K562 (cell line): ENCODE data around the gene OR7C1. TPM values are rescaled to one million over a fixed set of nuclear protein-coding genes. Genes with fewer than 3 reads are reported as not detected.
A peak's percentile ranks its signal among the peaks of the same experiment; 100 is the strongest.

Experiments
- BRD9 ChIP-seq: fragments of 450-650 bp; IDR thresholded peaks from 2 replicates; pipeline ENCODE4 v1.6.1; 2018; ENCODE audit warnings: low read depth; ENCODE audit not compliant: partially characterized antibody
- CXXC5 ChIP-seq: fragments of 250-450 bp; sonication (Bioruptor Pico); IDR thresholded peaks from 2 replicates; pipeline ENCODE4 v1.8.0; 2022; ENCODE audit warnings: inconsistent platforms, mild to moderate bottlenecking, moderate library complexity
- DACH1 ChIP-seq: fragments of 450-650 bp; IDR thresholded peaks from 2 replicates; pipeline ENCODE4 v1.6.1; 2018; ENCODE audit not compliant: partially characterized antibody
- E2F3 ChIP-seq: fragments of 250-450 bp; sonication (Bioruptor Pico); IDR thresholded peaks from 2 replicates; pipeline ENCODE4 v1.4.0; 2020; ENCODE audit warnings: mild to moderate bottlenecking
- EP300 ChIP-seq: IDR thresholded peaks from 2 replicates; pipeline ENCODE4 v1.6.1; 2012; ENCODE audit warnings: low read length, improper control_type of control experiment
- FOXP1 ChIP-seq: sonication (generic); formaldehyde crosslinking; IDR thresholded peaks from 2 replicates; pipeline ENCODE4 v1.8.0; 2022; ENCODE audit warnings: mild to moderate bottlenecking, missing genetic modification reagents
- GABPB1 ChIP-seq: sonication (generic); formaldehyde crosslinking; IDR thresholded peaks from 2 replicates; pipeline ENCODE4 v1.8.0; 2022; ENCODE audit warnings: mild to moderate bottlenecking, missing genetic modification reagents
- RB1 ChIP-seq: fragments of 450-650 bp; IDR thresholded peaks from 2 replicates; pipeline ENCODE4 v1.6.1; 2017; ENCODE audit warnings: low read depth, mild to moderate bottlenecking
- RCOR1 ChIP-seq, 2 experiments: IDR thresholded peaks; 2 replicates each; pipeline ENCODE4 v1.6.1; 2012; ENCODE audit warnings: low read depth in 2 of 2, low read length in 2 of 2, borderline replicate concordance in 1 of 2, improper control_type of control experiment in 1 of 2
- TBP ChIP-seq: optimal IDR thresholded peaks from 2 replicates; pipeline ENCODE3; 2011; ENCODE audit warnings: low read depth, low read length, improper control_type of control experiment
- ZNF280A ChIP-seq: fragments of 450-650 bp; IDR thresholded peaks from 2 replicates; pipeline ENCODE4 v1.6.1; 2018; ENCODE audit warnings: mild to moderate bottlenecking, low read depth; ENCODE audit not compliant: partially characterized antibody
- polyA plus RNA-seq, 8 experiments: library from polyadenylated mRNA; depleted of rRNA in 4 of 8; stranded (reverse) in 5 of 8; unstranded in 3 of 8; fragments of >200 nt; fragmentation: Nextera tagmentation in 2 of 8; fragmentation: Illumina TruSeq in 1 of 8; extraction: Ambion mirVana in 2 of 8; extraction: Trizol in 1 of 8; gene quantifications; 2 replicates each; pipeline versions ENCODE4 v1.2.1 to v1.2.3, GENCODE V29; 2011 to 2014; ENCODE audit warnings: inconsistent platforms in 1 of 8, missing spikeins in 1 of 8
- total RNA-seq, 7 experiments: library from RNA; depleted of rRNA in 6 of 7; stranded (reverse); fragments of >200 nt in 6 of 7; fragmentation: Illumina TruSeq in 2 of 7; extraction: Trizol in 2 of 7; gene quantifications; 2 replicates each; pipeline versions ENCODE4 v1.2.1 to v1.2.3, GENCODE V29; 2011 to 2021; ENCODE audit warnings: low replicate concordance in 1 of 7
- TF ChIP-seq, protein P1 (sequence below), 2 experiments: fragments of 450-650 bp; formaldehyde crosslinking in 1 of 2; IDR thresholded peaks; 2 replicates each; pipeline versions ENCODE4 v1.4.0 to v1.6.1; 2014 to 2020; ENCODE audit warnings: mild to moderate bottlenecking in 2 of 2, borderline replicate concordance in 1 of 2, low read depth in 1 of 2
- TF ChIP-seq, protein P2 (sequence below): fragments of 250-450 bp; sonication (Bioruptor Pico); IDR thresholded peaks from 2 replicates; pipeline ENCODE4 v1.4.0; 2020

The OR7C1 gene
- total and polyA plus RNA-seq, 9 of the 15 experiments (the other 6 are each of a cell fraction or from before 2014, with no cell fraction given): 0.01 to 0.18 (median 0.10) TPM; not detected in 1

GRCh38 chr19:14786421-14786851, 48.5 kb downstream of the OR7C1 start (continued):
- TF ChIP-seq TBP (no peak), BRD9 (peak; percentile 43), EP300 (no peak), CXXC5 (0 out of 2 replicates have a peak, but pooled peaks have one; percentile 2), RB1 (peak; percentile 52; the same call in 1 of the 2 replicates), E2F3 (no peak), RCOR1 (IDR thresholded peaks at IDR 0.05; ENCODE audit: borderline replicate concordance in 1 of 2, low read depth in 2 of 2, low read length in 2 of 2) (peak in 1 of 2 experiments; percentile 3; a peak in 2 of 4 replicates), DACH1 (no peak), FOXP1 (CRISPR knock-in tag) (no peak), GABPB1 (CRISPR knock-in tag) (0 out of 2 replicates have a peak, but pooled peaks have one; percentile 16), ZNF280A (no peak)
- TF ChIP-seq, protein P1, sequence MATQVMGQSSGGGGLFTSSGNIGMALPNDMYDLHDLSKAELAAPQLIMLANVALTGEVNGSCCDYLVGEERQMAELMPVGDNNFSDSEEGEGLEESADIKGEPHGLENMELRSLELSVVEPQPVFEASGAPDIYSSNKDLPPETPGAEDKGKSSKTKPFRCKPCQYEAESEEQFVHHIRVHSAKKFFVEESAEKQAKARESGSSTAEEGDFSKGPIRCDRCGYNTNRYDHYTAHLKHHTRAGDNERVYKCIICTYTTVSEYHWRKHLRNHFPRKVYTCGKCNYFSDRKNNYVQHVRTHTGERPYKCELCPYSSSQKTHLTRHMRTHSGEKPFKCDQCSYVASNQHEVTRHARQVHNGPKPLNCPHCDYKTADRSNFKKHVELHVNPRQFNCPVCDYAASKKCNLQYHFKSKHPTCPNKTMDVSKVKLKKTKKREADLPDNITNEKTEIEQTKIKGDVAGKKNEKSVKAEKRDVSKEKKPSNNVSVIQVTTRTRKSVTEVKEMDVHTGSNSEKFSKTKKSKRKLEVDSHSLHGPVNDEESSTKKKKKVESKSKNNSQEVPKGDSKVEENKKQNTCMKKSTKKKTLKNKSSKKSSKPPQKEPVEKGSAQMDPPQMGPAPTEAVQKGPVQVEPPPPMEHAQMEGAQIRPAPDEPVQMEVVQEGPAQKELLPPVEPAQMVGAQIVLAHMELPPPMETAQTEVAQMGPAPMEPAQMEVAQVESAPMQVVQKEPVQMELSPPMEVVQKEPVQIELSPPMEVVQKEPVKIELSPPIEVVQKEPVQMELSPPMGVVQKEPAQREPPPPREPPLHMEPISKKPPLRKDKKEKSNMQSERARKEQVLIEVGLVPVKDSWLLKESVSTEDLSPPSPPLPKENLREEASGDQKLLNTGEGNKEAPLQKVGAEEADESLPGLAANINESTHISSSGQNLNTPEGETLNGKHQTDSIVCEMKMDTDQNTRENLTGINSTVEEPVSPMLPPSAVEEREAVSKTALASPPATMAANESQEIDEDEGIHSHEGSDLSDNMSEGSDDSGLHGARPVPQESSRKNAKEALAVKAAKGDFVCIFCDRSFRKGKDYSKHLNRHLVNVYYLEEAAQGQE (IDR thresholded peaks at IDR 0.05; ENCODE audit: borderline replicate concordance): peak; percentile 65; the same call in 1 of the 2 replicates
- TF ChIP-seq, protein P1 (CRISPR knock-in tag; IDR thresholded peaks at IDR 0.05; ENCODE audit: low read depth): no peak
- TF ChIP-seq, protein P2, sequence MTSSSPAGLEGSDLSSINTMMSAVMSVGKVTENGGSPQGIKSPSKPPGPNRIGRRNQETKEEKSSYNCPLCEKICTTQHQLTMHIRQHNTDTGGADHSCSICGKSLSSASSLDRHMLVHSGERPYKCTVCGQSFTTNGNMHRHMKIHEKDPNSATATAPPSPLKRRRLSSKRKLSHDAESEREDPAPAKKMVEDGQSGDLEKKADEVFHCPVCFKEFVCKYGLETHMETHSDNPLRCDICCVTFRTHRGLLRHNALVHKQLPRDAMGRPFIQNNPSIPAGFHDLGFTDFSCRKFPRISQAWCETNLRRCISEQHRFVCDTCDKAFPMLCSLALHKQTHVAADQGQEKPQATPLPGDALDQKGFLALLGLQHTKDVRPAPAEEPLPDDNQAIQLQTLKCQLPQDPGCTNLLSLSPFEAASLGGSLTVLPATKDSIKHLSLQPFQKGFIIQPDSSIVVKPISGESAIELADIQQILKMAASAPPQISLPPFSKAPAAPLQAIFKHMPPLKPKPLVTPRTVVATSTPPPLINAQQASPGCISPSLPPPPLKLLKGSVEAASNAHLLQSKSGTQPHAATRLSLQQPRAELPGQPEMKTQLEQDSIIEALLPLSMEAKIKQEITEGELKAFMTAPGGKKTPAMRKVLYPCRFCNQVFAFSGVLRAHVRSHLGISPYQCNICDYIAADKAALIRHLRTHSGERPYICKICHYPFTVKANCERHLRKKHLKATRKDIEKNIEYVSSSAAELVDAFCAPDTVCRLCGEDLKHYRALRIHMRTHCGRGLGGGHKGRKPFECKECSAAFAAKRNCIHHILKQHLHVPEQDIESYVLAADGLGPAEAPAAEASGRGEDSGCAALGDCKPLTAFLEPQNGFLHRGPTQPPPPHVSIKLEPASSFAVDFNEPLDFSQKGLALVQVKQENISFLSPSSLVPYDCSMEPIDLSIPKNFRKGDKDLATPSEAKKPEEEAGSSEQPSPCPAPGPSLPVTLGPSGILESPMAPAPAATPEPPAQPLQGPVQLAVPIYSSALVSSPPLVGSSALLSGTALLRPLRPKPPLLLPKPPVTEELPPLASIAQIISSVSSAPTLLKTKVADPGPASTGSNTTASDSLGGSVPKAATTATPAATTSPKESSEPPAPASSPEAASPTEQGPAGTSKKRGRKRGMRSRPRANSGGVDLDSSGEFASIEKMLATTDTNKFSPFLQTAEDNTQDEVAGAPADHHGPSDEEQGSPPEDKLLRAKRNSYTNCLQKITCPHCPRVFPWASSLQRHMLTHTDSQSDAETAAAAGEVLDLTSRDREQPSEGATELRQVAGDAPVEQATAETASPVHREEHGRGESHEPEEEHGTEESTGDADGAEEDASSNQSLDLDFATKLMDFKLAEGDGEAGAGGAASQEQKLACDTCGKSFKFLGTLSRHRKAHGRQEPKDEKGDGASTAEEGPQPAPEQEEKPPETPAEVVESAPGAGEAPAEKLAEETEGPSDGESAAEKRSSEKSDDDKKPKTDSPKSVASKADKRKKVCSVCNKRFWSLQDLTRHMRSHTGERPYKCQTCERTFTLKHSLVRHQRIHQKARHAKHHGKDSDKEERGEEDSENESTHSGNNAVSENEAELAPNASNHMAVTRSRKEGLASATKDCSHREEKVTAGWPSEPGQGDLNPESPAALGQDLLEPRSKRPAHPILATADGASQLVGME (CRISPR knock-in tag): no peak
